HG02981 (cell line): ENCODE measurements around the gene HLA-DQA1.
"Not testable (repeated sequence)": the region's sequence is repeated elsewhere in the genome, so short reads cannot be mapped to it uniquely, and the experiment has no call there.

Experiments used
- ATAC-seq: cut with Tn5 transposase; IDR thresholded peaks from one replicate; pipeline ENCODE4 v1.9.1; 2021; ENCODE audit warnings: mild to moderate bottlenecking, moderate library complexity; ENCODE audit not compliant: unreplicated experiment

The HLA-DQA1 gene

GRCh38 chr6:32657819-32658218 is 20.6 kb downstream of the HLA-DQA1 start:
- ATAC-seq, result not testable (repeated sequence)

- ATAC-seq, result no peak
Observed at GRCh38 chr6:32658268-32658897, 21.2 kb downstream of the HLA-DQA1 start.

- peak; percentile 44 for ATAC-seq
Observed at GRCh38 chr6:32659856-32660595, 22.8 kb downstream of the HLA-DQA1 start.

GRCh38 chr6:32662099-32662498 is 24.9 kb downstream of the HLA-DQA1 start:
- no peak for ATAC-seq

GRCh38 chr6:32662836-32663235 is 25.6 kb downstream of the HLA-DQA1 start:
- ATAC-seq, result no peak

- no peak for ATAC-seq
Observed at GRCh38 chr6:32664354-32664753, 27.1 kb downstream of the HLA-DQA1 start.

GRCh38 chr6:32664827-32665362 is 27.7 kb downstream of the HLA-DQA1 start:
- peak; percentile 44 for ATAC-seq

- no peak for ATAC-seq
Observed at GRCh38 chr6:32665661-32666060, 28.5 kb downstream of the HLA-DQA1 start.

GRCh38 chr6:32666420-32667300 is 29.5 kb downstream of the HLA-DQA1 start, which contains the start of gene HLA-DQB1:
TSS of gene HLA-DQB1 (minus strand) at chr6:32666657. CDS start at chr6:32666607, 50 bp downstream.
- peak; percentile 52 for ATAC-seq

- peak; percentile 50 for ATAC-seq
Observed at GRCh38 chr6:32668226-32668747, 31.1 kb downstream of the HLA-DQA1 start.

GRCh38 chr6:32669240-32669639 is 32.0 kb downstream of the HLA-DQA1 start:
- ATAC-seq, result no peak

- ATAC-seq, result no peak
Observed at GRCh38 chr6:32669893-32670292, 32.7 kb downstream of the HLA-DQA1 start.

GRCh38 chr6:32671908-32672307 is 34.7 kb downstream of the HLA-DQA1 start:
- not testable (repeated sequence) for ATAC-seq

- ATAC-seq, result not testable (repeated sequence)
Observed at GRCh38 chr6:32674123-32674522, 36.9 kb downstream of the HLA-DQA1 start.

GRCh38 chr6:32679492-32679891 is 42.3 kb downstream of the HLA-DQA1 start:
- ATAC-seq, result no peak

GRCh38 chr6:32680055-32680454 is 42.8 kb downstream of the HLA-DQA1 start:
- ATAC-seq, result no peak

GRCh38 chr6:32684246-32684645 is 47.0 kb downstream of the HLA-DQA1 start:
- no peak for ATAC-seq

- ATAC-seq, result peak; percentile 77
Observed at GRCh38 chr6:32685603-32686002, 48.4 kb downstream of the HLA-DQA1 start.

GRCh38 chr6:32689531-32690501 is 52.6 kb downstream of the HLA-DQA1 start:
- no peak for ATAC-seq

GRCh38 chr6:32692019-32692418 is 54.8 kb downstream of the HLA-DQA1 start:
- ATAC-seq, result no peak
